Thyroid gland (tissue), 4 donors: ENCODE results near the gene SSTR4.

Experiments used
- CTCF ChIP-seq, 6 experiments: fragments of 200-600 bp in 3 of 6; fragments of 450-650 bp in 3 of 6; sonication (generic) in 3 of 6; IDR thresholded peaks; one replicate each; pipeline ENCODE4 v1.5.1; 2016 to 2019; ENCODE audit warnings: antibody characterized with exemption in 6 of 6, mild to moderate bottlenecking in 2 of 6, inconsistent platforms in 1 of 6, moderate library complexity in 1 of 6
- POLR2A ChIP-seq, 2 donors: fragments of 450-650 bp; IDR thresholded peaks; one replicate each; pipeline ENCODE4 v1.6.1; 2017; ENCODE audit warnings: antibody characterized with exemption in 2 of 2, mild to moderate bottlenecking in 2 of 2, moderate library complexity in 1 of 2

- no peak for TF ChIP-seq CTCF (IDR thresholded peaks at IDR 0.05)
- no peak for TF ChIP-seq POLR2A (IDR thresholded peaks at IDR 0.05)
Measured at GRCh38 chr20:23018432-23018831, 16.7 kb upstream of the SSTR4 start.
